GM23338 (cell line): ENCODE results near the gene AEBP2.

Experiments used
- ETS1 ChIP-seq: IDR thresholded peaks from 2 replicates; pipeline ENCODE4 v1.6.1; 2016; ENCODE audit warnings: antibody characterized with exemption
- EZH2 ChIP-seq: fragments of 200-600 bp; sonication (generic); IDR thresholded peaks from one replicate; pipeline ENCODE4 v1.8.0; 2017; ENCODE audit warnings: antibody characterized with exemption, mild to moderate bottlenecking, low read depth; ENCODE audit not compliant: unreplicated experiment
- EZH2phosphoT487 ChIP-seq: fragments of 200-600 bp; sonication (generic); IDR thresholded peaks from one replicate; pipeline ENCODE4 v1.8.1; 2018; ENCODE audit warnings: antibody characterized with exemption; ENCODE audit not compliant: unreplicated experiment
- JUNB ChIP-seq: IDR thresholded peaks from one replicate; pipeline ENCODE4 v1.6.1; 2016; ENCODE audit warnings: antibody characterized with exemption; ENCODE audit not compliant: unreplicated experiment
- POLR2AphosphoS5 ChIP-seq: IDR thresholded peaks from 2 replicates; pipeline ENCODE4 v1.6.1; 2016; ENCODE audit warnings: antibody characterized with exemption, low read depth
- REST ChIP-seq: IDR thresholded peaks from one replicate; pipeline ENCODE4 v1.6.1; 2018; ENCODE audit warnings: antibody characterized with exemption; ENCODE audit not compliant: unreplicated experiment
- STAT1 ChIP-seq: IDR thresholded peaks from one replicate; pipeline ENCODE4 v1.6.1; 2016; ENCODE audit warnings: antibody characterized with exemption; ENCODE audit not compliant: unreplicated experiment
- ZNF331 ChIP-seq: fragments of 250-450 bp; sonication (Bioruptor Pico); IDR thresholded peaks from 2 replicates; pipeline ENCODE4 v1.5.0; 2020; ENCODE audit warnings: low read depth, mild to moderate bottlenecking, moderate library complexity
- TF ChIP-seq, protein P1 (sequence below), 2 experiments: fragments of 200-600 bp in 1 of 2; sonication (generic) in 1 of 2; conservative IDR thresholded peaks; 2 replicates each; pipeline versions ENCODE4 v1.5.1 to v1.6.1; 2016 to 2017; ENCODE audit warnings: antibody characterized with exemption in 2 of 2, low read depth in 2 of 2, mild to moderate bottlenecking in 2 of 2, moderate library complexity in 1 of 2

DNA sequence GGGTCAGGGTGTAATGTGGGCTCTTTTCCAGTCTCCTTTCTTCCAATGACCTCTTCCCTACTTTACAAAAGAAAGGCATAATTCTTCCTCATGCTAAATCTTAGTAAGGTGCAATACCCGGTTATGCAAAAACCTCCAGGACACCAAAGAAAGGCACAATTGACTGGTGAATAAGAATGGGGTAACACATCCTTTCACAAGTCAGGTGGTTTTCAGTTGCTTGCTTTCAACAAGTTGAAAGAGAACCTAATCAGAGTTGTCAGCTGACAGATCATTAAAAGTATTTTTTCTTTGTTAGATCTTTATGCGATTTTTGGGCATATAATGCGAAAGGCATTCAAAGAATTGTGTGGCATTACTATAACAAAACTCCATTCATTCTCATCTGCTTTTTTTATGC, 1.3 kb upstream of the AEBP2 start:
- TF ChIP-seq, protein P1, sequence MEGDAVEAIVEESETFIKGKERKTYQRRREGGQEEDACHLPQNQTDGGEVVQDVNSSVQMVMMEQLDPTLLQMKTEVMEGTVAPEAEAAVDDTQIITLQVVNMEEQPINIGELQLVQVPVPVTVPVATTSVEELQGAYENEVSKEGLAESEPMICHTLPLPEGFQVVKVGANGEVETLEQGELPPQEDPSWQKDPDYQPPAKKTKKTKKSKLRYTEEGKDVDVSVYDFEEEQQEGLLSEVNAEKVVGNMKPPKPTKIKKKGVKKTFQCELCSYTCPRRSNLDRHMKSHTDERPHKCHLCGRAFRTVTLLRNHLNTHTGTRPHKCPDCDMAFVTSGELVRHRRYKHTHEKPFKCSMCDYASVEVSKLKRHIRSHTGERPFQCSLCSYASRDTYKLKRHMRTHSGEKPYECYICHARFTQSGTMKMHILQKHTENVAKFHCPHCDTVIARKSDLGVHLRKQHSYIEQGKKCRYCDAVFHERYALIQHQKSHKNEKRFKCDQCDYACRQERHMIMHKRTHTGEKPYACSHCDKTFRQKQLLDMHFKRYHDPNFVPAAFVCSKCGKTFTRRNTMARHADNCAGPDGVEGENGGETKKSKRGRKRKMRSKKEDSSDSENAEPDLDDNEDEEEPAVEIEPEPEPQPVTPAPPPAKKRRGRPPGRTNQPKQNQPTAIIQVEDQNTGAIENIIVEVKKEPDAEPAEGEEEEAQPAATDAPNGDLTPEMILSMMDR (conservative IDR thresholded peaks at IDR 0.05; ENCODE audit: low read depth in 2 of 2) = no peak
- TF ChIP-seq REST (no peak), EZH2 (no peak), POLR2AphosphoS5 (no peak), ZNF331 (CRISPR knock-in tag) (no peak), EZH2phosphoT487 (no peak), ETS1 (no peak), JUNB (no peak), STAT1 (no peak)
